Cerebellar nuclear complex (tissue), 1 donor: ENCODE measurements around the gene MACO1.
"Not testable (repeated sequence)": the region's sequence is repeated elsewhere in the genome, so short reads cannot be mapped to it uniquely, and the experiment has no call there.

Experiments used
- DNase-seq, 2 experiments: peaks; one replicate each; lab custom pipeline; 2025; lab: John Stamatoyannopoulos, UW

Gene MACO1

DNA sequence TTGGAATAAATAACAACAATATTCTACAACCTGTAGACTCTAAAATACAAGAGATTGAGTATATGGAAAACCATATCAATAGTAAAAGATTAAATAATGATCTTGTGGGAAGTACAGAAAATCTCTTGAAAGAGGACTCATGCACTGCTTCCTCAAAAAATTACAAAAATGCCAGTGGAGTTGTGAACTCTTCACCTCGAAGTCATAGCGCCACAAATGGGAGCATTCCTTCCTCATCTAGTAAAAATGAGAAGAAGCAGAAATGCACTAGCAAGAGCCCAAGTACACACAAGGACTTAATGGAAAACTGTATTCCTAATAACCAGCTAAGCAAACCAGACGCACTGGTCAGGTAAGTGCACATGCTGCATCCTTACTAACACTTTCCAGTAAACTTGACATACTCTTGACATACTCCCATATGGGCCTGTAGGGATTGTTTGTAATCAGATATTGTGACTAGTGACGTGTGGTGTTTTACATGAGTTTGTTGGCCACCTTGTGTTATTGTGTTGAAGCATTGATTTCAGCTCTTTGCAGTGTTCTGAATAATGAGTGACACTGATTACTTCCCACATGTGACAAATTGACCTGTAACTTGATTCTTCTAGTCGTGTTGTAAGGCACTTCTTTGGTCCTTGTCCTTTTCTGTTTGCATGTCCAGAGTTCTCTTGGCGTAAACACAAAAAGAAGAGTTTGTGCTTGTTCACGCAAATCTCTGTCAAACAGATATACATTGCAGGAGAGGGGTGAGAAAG is 28.0 kb downstream of the MACO1 start:
- DNase-seq = no peak

DNA sequence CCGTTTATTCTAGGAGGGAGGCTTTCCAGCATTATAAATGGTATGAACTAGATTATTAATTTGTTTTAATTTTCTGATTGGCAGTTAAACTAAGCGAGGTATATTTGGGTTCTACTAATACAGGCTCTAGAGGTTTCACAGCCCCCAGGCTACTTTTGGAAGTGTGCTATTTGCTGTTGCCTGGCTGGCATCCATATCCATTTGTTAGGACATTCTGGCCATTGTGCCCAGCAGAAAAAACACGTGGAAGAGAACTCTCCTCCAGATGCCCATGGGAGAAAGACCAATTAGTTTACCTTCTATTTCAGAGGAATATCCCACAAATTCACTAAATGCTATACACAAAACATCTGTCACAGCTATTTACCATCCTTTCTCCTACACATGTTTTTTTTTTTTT is 29.3 kb downstream of the MACO1 start:
- DNase-seq = no peak

DNA sequence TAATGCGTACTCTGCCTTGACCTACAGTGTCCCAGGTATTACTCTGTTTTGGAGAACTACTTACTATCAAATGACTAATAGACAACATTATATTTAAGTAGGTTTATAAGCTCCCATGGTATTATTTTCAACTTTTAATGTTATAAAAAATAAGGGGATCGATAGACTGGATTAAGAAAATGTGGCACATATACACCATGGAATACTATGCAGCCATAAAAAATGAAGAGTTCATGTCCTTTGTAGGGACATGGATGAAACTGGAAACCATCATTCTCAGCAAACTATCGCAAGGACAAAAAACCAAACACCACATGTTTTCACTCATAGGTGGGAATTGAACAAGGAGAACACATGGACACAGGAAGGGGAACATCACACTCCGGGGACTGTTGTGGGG is 30.1 kb downstream of the MACO1 start:
- not testable (repeated sequence) for DNase-seq

DNA sequence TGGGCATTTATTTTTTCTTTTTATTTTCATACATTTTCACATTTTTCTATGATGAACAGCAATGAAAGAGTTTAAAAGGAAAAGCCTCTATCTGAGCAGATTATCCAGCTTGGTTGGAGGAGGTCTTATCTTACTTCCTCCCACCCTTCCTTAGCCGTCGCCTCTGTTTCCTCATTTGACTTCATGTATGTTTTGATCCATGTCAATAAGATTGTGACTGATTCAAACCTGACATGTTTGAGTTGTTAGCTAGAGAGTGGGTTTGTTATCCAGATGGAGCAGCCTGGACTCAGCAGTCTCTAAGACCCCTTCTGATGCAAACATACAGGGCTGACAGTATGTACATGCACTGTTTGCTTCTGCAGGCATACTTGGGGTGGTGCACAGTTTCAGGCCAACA is 31.2 kb downstream of the MACO1 start:
- no peak for DNase-seq

DNA sequence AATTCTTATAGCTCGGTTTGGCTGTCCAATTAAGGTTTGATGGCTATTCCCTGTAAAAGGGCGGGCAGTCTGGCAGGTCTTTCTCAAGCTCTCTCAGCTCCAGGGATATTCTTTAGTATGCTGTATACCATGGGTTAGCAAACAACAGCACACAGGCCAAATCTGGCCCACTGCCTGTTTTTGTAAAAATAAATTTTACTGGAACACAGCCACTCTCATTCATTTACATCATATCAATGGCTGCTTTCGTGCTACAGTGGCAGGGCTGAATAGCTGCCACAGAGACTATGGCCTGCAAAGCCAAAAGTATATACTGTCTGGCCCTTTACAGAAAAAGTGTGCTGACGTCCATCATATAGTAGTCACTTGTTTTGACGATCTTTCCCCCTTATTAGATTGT is 32.0 kb downstream of the MACO1 start:
- no peak for DNase-seq

DNA sequence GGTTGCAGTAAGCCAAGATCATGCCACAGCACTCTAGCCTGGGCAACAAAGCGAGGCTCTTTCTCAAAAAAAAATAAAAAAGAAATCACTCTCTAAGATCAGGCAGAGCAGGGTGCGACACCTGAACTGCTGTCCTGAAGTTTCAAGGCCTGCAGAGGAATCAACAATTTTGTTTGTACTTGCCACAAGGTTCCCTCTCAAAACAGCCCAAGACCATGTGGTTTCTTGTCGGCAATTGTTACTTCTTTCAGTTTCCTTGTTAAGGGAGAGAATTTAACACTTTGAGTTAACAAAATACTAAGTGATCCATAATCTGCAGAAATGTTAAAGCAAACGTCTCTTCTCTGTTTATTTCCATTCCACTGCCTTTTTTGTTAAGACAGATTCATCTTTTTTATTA is 36.5 kb downstream of the MACO1 start:
- no peak for DNase-seq

DNA sequence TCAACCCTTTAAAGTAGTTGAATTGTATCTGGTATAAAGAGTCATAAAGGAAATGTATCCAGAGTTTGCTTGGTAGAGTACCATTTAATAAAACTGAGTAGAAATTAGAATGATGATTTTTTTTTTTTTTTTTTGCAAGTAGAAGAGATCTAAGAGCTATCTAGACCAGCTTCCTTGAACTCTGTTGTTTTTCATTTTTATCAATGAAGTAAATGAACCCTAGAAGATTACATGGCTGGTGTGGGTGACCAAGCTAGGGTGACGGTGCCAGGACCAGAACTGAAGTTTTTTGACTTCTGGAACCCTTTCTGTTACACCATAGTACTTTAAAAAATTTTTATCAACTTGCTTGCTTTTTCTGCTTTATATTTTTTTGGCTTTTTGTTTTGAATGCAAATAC is 36.9 kb downstream of the MACO1 start:
- no peak for DNase-seq

DNA sequence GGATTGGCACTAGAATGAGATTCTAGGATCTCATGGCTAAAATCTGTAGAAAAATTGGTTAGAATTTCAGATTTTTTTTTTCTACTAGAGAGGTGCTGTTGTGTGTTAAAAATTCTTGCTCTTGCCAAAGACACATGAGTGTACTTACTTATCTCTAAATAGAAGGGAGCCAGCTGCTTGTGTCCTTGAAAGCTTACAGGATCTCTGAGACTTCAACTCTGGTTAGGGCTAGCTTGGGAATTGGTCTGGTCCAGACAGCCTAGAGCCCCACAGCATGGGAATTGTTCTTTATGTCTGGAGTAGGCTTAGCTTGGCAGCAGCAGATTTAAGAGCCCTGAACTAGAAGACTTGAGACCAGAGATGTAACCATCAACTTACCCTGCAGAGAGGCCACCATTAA is 37.3 kb downstream of the MACO1 start:
- DNase-seq = no peak

DNA sequence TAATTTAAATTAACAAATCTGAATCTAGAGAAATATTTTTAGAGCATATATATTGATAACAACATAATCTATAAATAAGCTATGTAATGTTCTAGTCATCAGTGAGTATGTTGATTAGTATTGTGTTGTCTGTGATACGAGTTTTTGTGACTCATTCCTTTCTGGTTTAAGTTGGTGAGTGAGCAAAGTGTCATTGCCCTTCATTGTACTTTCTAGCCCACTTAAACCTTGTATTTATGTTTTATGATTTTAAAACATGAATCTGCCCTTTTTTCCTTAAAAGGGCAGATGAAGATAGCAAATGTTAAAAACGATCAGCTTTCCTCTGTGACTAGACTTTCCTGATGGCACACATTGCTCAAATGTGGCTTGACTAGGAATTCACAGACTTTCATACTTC is 38.5 kb downstream of the MACO1 start:
- no peak for DNase-seq

DNA sequence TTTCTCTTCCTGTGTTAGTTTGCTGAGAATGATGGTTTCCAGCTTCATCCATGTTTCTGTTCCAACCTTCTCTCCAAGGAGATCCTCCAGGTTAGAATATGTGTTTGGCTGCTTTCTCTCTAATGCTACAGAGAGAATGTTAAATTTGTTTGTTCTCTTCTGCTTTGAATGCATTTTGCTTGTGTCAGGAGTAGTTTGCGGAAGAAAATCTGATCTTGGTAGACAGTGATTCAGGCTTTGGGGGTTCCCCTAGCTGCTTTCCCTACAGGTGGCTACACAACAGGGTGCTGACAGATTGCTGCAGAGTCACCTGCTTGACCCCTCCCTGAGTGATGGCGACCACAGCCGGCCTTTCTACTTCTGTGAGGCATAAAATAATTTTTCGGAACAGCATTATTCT is 41.8 kb downstream of the MACO1 start:
- peak in 1 of 2 experiments; percentile 43 for DNase-seq

DNA sequence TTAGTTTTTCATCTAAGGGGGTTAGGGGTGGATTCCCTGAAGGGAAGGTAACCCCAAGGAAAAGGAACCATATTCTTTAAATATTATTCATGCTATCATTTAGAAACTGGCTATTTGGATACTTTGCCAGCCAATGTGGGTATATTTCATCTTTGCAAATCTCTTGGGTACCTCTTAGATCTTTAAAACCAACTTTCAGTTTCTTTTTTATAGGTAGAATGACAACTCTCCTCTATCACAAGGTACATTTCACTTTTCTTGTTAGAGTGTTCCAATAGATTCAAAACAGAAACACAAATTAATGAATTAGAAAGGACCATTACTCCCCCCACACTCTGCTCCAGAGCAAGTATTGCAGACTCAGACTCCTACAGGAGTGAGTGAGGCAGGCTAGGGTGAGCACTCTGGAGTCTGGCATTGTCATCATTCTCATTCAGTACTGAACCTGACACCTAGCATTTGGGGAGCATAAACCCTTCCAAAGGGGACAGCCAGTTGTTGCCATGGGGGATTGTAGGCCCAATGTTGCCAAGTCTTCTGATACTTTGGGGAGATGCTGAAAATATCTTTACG is 43.0 kb downstream of the MACO1 start:
- DNase-seq = no peak

DNA sequence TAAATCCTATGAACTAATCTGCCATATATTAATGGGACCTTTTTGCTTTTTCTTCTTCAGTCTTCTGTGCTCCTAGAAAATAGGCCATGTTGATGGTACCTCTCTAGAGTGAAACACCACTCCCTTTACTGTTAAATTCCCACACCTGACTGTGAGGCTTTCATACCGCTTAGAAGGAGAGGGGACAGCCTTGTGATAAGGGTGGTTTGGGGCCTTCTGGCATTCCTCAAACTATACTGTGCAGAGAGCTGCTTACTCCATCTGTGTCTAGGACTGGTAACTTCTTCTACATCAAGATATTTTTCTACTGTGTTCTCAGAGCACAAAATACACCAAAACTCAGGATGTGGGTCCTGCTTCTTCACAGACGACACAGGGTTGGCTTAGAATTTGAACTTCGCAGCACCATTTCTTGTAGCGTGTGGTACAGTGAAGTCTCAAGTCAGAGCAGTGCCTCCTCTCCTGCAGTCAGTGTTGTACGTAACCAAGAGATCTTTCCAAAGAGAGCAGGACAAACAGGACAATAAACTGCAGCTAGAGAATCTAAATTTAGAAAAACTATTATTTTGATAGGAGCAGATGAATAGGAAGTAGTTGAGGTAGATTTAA is 43.8 kb downstream of the MACO1 start:
- no peak for DNase-seq

DNA sequence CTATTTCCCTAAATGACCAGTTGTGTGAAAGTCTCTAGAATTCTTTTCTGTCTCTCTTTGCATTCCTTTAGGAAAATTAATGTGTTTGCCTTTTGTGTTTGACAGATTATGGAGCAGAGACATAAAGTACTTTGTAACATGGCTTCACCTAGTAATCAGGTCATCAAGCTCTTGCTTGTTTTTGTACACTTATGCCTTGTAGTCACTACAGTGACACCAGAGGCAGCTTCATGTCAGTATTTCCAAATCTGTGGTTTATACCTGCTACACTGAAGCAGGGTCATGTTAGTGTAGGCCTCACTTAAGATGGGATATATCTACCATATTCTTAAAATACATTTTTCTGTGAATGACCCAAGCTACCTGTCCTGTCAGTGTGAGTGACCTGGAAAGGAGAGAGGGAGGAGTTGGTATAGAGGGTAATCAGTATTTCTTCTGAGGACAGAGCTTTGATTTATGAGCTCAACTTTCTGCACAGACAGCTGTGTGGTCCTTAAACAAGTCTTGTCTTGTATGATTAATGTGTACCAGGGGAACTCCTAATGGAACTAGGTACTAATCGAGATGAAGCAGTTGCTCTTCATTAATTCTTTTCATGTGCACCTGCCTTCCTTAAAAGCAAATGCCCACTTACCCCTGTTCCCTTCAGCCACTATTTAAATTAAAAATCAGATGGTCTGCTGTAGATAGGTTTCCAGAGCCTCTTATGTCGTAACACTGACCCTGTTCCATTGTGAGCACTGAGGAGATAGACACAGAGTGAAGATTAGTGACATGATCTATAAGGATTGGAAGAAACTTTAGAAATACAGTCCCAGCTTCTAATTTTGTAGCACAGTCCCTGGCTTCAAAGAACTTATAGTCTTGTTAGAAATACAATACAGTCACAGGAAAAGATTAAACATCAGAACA is 45.7 kb downstream of the MACO1 start:
- DNase-seq = no peak

DNA sequence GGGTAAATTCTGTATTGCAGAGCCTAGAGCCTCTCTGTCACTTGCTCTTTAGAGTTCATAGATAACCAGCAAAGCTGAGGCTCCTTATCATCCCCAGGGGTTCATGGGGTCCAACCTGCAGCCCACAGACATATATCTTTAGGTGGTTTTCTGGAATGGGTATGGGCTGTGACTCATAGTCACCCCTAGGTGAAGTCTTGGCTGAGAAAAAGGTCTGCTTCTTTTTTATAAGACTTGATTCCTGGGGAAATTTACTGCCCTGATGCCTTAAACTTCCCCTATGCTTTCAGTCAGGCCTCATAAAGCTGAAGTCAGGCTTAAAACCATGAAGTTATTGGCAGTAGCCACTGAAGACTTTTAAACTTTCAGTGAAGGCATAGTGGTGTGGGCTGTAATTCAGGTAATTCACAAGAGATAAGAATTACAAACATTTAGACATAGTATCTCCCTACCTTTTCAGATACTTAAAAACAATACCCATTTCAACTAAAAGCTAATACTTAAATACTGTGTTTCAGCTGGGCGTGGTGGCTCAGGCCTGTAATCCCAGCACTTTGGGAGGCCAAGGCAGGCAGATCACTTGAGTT is 46.8 kb downstream of the MACO1 start:
- DNase-seq = no peak

DNA sequence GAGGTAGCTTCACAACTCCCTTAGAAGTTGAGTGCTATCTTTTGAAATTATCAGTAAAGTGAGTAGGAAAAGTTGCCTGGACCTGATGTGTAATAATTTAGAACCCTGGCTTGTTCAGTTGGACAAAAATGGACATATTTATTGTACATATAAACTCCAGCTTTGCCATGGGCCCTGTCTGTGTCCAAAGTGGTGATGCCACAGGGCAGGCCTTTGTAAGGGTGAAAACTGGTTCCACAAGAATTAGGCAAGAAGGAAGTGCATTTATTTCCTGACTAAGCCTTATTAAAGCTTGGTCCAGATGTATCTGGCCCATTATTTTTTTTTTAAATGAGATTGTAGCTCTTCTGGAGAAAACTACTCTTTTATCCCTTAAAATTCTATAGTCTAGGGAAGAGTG is 47.9 kb downstream of the MACO1 start:
- no peak for DNase-seq

DNA sequence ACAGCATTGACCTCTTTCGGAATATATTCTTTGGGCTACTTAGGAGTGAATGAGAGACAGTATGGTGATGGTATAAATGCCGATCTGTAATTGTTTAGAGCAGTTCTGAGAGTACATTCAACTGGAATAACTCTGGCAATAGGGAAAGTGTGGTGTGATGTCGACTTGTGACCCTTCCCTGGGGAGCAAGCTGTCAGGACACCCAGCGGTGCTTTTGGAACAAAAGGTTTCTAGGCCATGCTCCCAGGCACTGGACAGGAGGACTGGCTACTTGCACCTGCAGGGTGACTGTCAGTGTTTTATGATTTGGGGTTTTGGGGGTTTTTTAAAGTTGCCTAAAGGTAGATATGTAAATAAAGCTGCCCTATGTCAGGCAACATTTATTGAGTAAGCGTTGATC is 50.9 kb downstream of the MACO1 start:
- DNase-seq = no peak

DNA sequence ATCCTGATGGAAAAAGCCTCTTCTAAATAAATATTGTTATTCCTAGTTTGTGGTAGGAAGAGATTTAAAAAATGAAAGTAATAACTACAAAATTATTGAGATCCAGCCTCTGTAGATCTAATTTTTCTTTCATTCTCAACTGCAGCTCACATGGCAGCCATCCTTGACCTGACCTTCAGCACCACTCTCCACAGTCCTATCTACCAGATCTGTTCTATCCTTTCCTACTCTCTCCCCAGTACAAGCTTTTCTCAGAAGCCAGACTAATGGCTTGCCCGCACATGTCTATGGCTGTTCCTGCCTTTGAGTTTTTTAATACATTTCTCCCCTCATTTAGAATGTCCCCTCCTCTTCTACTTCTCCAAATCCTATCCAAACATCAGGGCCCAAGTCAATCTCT is 51.5 kb downstream of the MACO1 start:
- DNase-seq = no peak

DNA sequence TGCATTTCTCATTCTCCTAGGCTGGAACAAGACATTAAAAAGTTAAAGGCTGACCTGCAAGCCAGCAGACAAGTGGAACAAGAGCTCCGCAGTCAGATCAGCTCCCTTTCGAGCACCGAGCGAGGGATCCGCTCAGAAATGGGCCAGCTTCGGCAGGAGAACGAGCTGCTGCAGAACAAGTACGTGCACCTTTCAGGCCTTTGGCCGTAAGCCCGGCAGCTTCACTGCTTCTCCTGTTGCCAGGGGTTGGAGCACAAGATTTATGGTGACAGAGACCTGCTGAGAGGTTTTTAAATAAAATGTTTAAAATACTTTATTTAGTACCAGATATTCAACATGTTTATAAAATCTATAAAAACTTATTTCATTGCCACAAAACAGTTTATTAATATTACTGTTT is 53.4 kb downstream of the MACO1 start:
- DNase-seq = peak in 1 of 2 experiments; percentile 26

DNA sequence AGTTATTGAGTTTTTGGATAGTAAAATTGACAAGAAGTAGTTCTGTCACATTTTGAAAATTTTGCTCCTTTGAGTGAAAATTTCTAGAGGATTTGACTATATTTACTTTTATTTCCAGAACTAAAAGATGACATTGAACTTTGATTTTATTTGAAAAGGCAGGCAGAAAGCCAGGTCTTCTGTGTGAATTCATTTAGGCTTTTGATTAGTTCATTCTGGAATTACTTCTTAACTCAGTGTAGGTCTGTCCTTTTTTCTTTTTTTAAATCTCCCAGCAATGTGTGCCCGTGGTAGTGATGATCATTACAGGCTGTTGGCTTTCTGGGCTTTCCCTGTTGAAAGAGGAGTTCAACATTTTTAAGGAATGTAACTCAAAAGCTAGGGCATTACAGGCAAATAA is 53.8 kb downstream of the MACO1 start:
- no peak for DNase-seq

DNA sequence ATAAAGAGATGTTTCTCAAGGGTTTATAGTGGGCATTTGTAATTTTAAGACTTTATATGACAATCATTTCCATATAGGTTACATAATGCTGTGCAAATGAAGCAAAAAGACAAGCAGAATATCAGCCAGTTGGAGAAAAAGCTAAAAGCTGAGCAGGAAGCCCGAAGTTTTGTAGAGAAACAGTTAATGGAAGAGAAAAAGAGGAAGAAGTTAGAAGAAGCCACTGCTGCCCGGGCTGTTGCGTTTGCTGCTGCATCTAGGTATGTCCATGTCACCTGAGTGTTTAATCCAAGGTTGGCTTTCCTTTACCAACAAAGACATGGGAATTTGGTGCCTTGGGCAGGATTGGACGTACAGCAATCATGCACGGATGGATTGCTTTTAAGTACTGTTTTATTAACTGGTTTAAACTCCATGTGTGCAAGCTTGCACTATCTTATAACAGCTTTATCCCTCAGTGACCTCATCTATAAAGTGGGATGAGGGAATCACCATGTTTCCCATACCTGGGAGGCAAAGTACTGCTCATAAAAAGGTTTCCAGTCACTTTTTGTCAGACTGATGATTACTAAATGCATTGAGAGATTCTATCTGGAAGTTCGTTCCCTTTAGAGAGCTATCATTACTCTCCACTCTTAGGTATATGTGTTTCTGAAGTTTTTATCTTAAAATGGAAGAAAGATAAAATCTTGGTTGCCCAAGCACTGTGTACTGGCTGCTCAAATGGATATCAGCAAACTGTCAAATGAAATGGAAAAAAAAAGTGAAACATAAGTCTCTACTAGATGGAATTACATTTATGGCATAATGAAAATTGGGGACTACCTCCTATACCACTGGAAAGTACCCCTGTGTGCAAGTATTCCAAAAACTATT is 55.1 kb downstream of the MACO1 start:
- DNase-seq = no peak

DNA sequence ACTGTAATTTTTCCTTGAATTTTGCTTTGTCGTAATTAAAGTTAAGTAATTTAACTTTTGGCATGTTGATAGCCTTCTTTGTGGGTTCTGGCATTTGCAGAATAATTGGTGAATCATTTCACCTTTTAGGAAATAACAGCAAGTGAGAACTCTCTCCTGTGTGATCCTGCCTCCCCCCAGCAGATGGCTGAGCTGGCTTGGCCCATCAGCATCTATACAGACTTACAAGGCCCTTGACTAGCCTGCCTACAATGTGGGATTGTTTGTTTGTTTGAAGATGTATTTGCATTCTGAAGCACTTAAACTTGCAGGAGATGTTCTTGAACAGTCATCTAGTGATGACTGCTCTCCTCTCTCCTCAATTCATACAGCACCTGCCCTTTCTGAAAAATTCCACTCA is 55.9 kb downstream of the MACO1 start:
- DNase-seq = no peak
